Measurements from ENCODE around the gene PMPCA.

DNA sequence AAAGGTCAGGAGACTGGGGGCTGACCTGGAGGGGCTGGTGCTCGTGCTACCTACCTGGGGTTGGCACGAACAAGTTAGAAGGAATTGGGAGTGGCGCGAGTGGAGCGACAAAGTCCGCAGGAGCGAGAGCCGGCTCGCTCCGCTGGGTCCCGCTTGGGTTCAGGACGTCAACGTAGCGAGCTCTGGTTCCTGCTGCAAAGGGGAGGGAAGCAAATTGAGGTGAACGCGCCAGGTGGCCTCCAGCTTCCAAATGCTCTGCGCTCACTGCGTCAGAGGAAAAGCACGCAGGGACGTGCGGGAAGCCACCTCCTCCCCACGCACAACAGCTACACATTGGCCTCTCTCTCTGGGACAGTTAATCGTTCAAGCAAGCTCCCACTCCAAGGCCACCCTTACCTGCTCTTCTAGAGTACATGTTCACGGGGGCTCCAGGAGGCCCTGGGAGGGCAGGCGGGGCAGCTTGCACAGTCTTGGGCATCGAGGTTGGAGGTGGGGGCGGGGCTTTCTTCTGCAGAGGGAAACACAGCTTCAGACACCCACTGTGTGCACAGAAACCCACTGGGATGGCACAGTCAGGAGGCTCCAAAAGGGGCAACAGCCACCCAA lies 36.8 kb downstream of the PMPCA start:
- TF ChIP-seq, protein P1, sequence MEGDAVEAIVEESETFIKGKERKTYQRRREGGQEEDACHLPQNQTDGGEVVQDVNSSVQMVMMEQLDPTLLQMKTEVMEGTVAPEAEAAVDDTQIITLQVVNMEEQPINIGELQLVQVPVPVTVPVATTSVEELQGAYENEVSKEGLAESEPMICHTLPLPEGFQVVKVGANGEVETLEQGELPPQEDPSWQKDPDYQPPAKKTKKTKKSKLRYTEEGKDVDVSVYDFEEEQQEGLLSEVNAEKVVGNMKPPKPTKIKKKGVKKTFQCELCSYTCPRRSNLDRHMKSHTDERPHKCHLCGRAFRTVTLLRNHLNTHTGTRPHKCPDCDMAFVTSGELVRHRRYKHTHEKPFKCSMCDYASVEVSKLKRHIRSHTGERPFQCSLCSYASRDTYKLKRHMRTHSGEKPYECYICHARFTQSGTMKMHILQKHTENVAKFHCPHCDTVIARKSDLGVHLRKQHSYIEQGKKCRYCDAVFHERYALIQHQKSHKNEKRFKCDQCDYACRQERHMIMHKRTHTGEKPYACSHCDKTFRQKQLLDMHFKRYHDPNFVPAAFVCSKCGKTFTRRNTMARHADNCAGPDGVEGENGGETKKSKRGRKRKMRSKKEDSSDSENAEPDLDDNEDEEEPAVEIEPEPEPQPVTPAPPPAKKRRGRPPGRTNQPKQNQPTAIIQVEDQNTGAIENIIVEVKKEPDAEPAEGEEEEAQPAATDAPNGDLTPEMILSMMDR (IDR thresholded peaks at IDR 0.05) = no peak
- no peak for TF ChIP-seq POLR2A (IDR thresholded peaks at IDR 0.05)
